Natural killer cell treated with Interleukin-12 subunit alpha and Interleukin-12 subunit beta and Interleukin-15 and Interleukin-18, amount 100 ng/mL, for 72 hours (primary cell): Measurements from ENCODE around the gene SEMA6B. TPM values are rescaled to one million over a fixed set of nuclear protein-coding genes. Genes with fewer than 3 reads are reported as not detected.

Source experiments
- ATAC-seq, 2 donors: fragments of 150-1000 bp; cut with Tn5 transposase in 1 of 2; sonication (Bioruptor Pico), chemical (Tn5 transposase) in 1 of 2; 2 replicates each; pipeline ENCODE4 v1.10.0; 2021
- DNase-seq: peaks from one replicate; pipeline ENCODE4 v3.0.0; 2022; ENCODE audit warnings: low spot score
- H3K27ac Mint-ChIP-seq, 2 donors: 1 replicate in 1 of 2; 2 replicates in 1 of 2; pipeline ENCODE4 v1.8.0; 2022; ENCODE audit warnings: mixed read lengths in 2 of 2, mild to moderate bottlenecking in 1 of 2, moderate library complexity in 1 of 2
- H3K27me3 Mint-ChIP-seq, 2 donors: 1 replicate in 1 of 2; 2 replicates in 1 of 2; pipeline ENCODE4 v1.8.0; 2022; ENCODE audit warnings: mixed read lengths in 2 of 2
- H3K36me3 Mint-ChIP-seq: one replicate; pipeline ENCODE4 v1.8.0; 2022; ENCODE audit warnings: mixed read lengths
- H3K4me1 Mint-ChIP-seq, 2 donors: 1 replicate in 1 of 2; 2 replicates in 1 of 2; pipeline ENCODE4 v1.8.0; 2022; ENCODE audit warnings: low read depth in 2 of 2, mixed read lengths in 2 of 2, mild to moderate bottlenecking in 1 of 2
- H3K4me3 Mint-ChIP-seq: one replicate; pipeline ENCODE4 v1.8.0; 2022; ENCODE audit warnings: mixed read lengths
- H3K9me3 Mint-ChIP-seq: 2 replicates; pipeline ENCODE4 v1.8.0; 2022; ENCODE audit warnings: mixed read lengths
- total RNA-seq, 2 donors: library from RNA; stranded (reverse); gene quantifications; one replicate each; pipeline ENCODE4 v1.2.3, GENCODE V29; 2022

The SEMA6B gene
- total RNA-seq, 2 donors from 2014 or later: 0.14 TPM; not detected in 1

DNA sequence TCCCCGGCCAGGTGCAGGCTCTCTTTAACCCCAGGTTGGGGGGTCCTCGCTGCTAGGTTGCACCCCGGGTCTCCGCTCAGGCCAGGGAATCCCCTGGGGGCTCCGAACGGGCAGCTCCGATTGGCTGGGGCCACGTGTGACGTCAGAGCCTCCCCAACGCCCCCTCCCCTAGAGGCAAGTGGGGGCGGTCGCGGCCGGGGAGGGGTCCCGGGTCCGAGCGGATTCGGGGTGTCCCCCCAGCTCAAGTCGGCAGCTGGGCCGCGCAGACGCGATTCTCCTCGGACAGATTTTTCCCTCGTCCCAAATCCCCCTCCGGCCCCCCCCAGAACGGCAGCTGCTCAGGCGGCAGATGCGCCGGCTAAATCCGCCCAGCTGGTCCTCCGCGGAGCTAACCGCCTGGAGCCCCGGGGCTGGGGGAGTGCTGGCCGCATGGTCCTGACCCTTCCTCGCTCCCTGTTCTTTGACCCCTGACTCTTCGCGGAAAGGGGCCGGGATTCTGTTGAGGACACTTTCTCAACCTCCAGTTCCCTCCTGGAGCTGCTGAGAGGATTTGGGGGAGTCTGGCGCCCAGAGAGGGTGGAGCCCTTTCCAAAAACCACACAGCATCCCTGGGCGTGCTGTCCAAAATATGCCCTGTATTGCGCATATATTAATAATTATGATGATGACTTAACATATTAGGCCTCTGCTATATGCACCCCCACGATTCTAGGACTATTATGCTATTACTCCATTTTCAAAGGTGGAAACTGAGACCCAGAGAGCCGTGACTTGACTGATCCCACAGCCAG is 25.4 kb upstream of the SEMA6B start:
- no peak for DNase-seq
- Mint-ChIP-seq H3K9me3 (no peaks in the 10 kb centered on the region), H3K27ac (no peak overlapping the region), H3K4me3 (no peak overlapping the region), H3K4me1 (peaks cover 3 to 6% of the 10 kb centered on the region in 2 donors), H3K27me3 (peaks cover 17 to 22% of the 10 kb centered on the region in 2 donors), H3K36me3 (peaks cover 6% of the 10 kb centered on the region)
- no peak for ATAC-seq

- H3K27me3 Mint-ChIP-seq: peaks cover 20 to 22% of the 10 kb centered on the region in 2 donors
- peaks cover 6% of the 10 kb centered on the region for H3K36me3 Mint-ChIP-seq
- peak in 1 of 2 donors; percentile 5 for ATAC-seq
- no peak for DNase-seq
- H3K4me1 Mint-ChIP-seq: peaks cover 3 to 6% of the 10 kb centered on the region in 2 donors
- no peaks in the 10 kb centered on the region for H3K9me3 Mint-ChIP-seq
- no peak overlapping the region for H3K27ac Mint-ChIP-seq
- no peak overlapping the region for H3K4me3 Mint-ChIP-seq
Observed at GRCh38 chr19:4583961-4584669, 24.6 kb upstream of the SEMA6B start.

- Mint-ChIP-seq H3K4me3 (no peak overlapping the region), H3K9me3 (no peaks in the 10 kb centered on the region), H3K27me3 (peaks cover 28 to 32% of the 10 kb centered on the region in 2 donors), H3K36me3 (peaks cover 6% of the 10 kb centered on the region), H3K4me1 (peaks cover 3 to 6% of the 10 kb centered on the region in 2 donors), H3K27ac (no peak overlapping the region)
- DNase-seq: no peak
- ATAC-seq: no peak
Observed at GRCh38 chr19:4582980-4583842, 23.7 kb upstream of the SEMA6B start.

GRCh38 chr19:4581666-4582553 is 22.4 kb upstream of the SEMA6B start:
- Mint-ChIP-seq H3K36me3 (peaks cover 6% of the 10 kb centered on the region), H3K27ac (no peak overlapping the region), H3K9me3 (no peaks in the 10 kb centered on the region), H3K4me3 (peak overlapping the region; percentile 41), H3K4me1 (peaks cover 3 to 6% of the 10 kb centered on the region in 2 donors), H3K27me3 (peaks cover 28 to 32% of the 10 kb centered on the region in 2 donors)
- ATAC-seq (no peak), DNase-seq (no peak)

DNA sequence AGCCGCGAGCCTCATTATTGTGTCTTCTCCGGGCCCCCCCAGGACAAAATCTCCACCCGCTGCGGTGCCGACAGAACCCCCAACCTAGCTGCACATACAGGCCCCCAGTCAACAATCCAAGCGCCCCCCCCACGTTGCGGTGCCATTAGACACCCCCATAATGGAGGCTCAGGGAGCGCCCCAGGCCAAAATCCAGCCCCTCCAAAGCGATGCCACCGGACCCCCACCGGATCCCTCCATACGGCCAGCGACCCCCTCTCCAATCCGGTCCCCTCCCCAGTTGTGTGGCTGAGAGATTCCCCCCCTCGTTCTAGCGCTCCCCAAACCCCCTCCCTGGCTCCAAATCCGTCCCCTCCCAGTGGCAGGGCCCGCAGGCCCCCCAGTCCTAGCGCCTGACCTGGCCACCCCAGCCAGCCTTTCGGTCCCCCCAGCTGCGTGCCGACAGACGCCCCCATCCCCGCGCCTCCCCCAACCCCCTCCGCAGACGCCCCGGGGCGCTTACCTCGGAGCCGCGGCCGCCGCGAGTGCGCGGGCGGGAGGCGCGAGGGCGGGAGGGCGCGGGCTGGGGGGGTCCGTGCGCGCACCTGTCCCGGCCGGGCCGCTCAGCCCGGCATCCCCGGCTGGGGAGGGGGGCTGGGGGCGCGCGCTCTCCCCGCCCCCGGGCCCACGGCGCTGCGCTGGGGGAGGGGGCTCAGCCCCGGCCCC is 21.6 kb upstream of the SEMA6B start:
- no peak for ATAC-seq
- Mint-ChIP-seq H3K27ac (no peak overlapping the region), H3K4me3 (no peak overlapping the region), H3K36me3 (peaks cover 5% of the 10 kb centered on the region), H3K27me3 (peaks cover 32 to 37% of the 10 kb centered on the region in 2 donors), H3K9me3 (no peaks in the 10 kb centered on the region), H3K4me1 (peaks cover 3 to 6% of the 10 kb centered on the region in 2 donors)
- no peak for DNase-seq

DNA sequence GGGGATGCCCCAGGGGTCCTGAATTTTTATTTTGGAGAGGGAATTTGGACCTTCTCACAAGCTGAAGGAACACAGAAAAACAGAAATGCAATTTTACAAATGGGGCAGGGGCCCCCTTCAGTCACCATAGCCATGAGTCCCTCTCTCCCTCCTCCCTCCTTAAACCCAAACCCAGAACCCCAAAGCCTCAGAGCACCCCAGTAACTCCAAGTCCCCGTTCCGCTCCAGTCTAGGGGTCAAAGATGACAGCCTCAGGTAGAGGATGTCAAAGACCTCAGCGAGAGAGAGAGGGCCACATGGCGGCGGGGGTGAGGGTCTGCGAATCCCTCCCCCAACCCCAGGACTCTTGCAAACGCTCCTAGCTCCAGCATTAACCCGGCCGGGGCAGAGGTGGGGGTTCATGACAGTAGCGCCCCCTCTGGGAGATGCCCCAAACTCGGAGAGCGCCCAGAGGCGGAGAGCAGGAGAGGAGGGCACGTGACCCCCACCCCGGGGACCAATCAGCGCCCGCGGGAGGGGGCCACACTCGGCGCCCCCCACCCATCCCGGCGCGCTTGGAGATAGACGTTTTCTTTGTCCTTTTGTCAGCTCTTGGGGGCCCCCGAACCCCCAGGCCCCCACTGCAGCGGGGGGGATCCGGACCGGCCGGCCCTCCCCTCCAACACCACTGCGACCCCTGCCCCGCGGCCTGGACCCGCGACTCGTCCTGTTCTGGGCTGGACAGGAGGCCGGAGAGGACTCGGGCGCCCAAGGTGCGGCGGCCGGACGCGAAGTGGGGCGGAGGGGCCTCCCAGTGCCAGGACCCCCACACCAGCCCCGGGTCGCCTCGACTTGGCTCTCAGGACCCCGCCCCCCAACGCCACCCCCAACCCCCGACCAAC is 20.8 kb upstream of the SEMA6B start:
- no peak for ATAC-seq
- H3K4me1 Mint-ChIP-seq: peaks cover 3 to 6% of the 10 kb centered on the region in 2 donors
- no peak overlapping the region for H3K4me3 Mint-ChIP-seq
- no peak for DNase-seq
- H3K9me3 Mint-ChIP-seq: no peaks in the 10 kb centered on the region
- no peak overlapping the region for H3K27ac Mint-ChIP-seq
- peaks cover 30 to 34% of the 10 kb centered on the region in 2 donors for H3K27me3 Mint-ChIP-seq
- no peaks in the 10 kb centered on the region for H3K36me3 Mint-ChIP-seq

DNA sequence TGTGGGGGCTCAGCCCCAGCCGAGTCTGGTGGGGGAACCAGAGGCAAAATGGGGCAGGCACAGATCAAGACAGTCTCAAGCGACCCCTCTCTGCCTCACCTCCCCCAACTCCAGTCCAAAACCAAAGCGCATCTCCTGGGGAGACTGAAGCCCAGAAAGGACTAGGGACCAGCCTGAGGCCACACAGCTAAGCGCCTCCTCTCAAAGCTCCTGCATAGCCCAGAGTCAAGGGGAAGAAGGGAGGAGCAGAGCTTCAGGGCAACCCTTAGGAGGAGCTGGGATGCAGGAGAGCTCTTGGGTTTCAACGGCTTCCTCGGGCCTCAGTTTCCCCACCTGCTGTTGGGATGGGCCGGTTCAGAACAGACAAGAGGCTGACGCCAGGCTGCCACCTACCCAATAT is 19.9 kb upstream of the SEMA6B start:
- Mint-ChIP-seq H3K36me3 (no peaks in the 10 kb centered on the region), H3K27ac (no peak overlapping the region), H3K4me3 (no peak overlapping the region), H3K27me3 (peaks cover 30 to 34% of the 10 kb centered on the region in 2 donors), H3K4me1 (peaks cover 3 to 6% of the 10 kb centered on the region in 2 donors), H3K9me3 (no peaks in the 10 kb centered on the region)
- DNase-seq (no peak), ATAC-seq (no peak)

GRCh38 chr19:4578552-4579248 is 19.2 kb upstream of the SEMA6B start:
- DNase-seq (no peak), ATAC-seq (no peak)
- no peaks in the 10 kb centered on the region for H3K9me3 Mint-ChIP-seq
- no peak overlapping the region for H3K27ac Mint-ChIP-seq
- H3K4me1 Mint-ChIP-seq: peaks cover 3 to 6% of the 10 kb centered on the region in 2 donors
- no peak overlapping the region for H3K4me3 Mint-ChIP-seq
- H3K27me3 Mint-ChIP-seq: peaks cover 30 to 34% of the 10 kb centered on the region in 2 donors
- no peaks in the 10 kb centered on the region for H3K36me3 Mint-ChIP-seq

DNA sequence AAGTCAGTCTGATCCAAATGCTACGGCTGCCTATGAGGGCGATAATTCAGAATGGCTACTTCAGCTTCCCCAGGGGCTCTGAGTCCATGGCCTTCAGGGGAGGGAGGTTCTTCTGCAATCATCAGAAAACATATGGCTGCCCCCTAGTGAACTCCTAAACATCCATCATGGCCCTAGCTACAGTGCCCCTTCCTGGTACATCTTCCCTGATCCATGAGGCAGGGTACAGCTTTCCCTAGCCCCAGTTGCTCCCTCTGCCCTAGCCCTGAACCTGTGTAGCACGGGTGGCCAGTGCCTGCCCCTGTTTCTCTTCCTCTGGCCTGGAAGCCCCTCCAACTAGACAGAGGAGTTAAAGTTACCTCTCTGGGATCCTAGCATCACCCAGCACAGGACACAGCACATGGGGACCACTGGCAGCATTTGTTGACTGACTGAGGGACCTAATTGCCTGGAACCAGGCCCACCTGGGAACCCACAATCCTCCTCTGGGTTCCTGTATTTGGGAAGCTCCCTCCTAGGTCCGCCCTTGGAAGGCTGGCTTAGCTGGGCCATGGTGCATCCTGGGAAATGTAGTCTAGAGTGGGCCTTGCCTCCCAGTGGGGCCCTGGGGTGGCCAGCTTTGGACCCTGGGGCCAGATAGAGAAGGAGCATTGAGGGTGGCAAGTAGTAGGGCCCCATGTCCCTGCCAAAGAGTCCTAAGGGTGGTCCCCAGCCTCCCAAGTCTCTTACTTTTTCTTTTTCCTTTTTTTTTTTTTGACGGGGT is 17.7 kb upstream of the SEMA6B start:
- Mint-ChIP-seq H3K9me3 (no peaks in the 10 kb centered on the region), H3K27ac (no peak overlapping the region), H3K4me1 (peaks cover 1 to 3% of the 10 kb centered on the region in 2 donors), H3K36me3 (no peaks in the 10 kb centered on the region), H3K4me3 (no peak overlapping the region), H3K27me3 (peaks cover 22 to 28% of the 10 kb centered on the region in 2 donors)
- DNase-seq: no peak
- ATAC-seq: no peak

- DNase-seq: no peak
- Mint-ChIP-seq H3K4me1 (no peaks in the 10 kb centered on the region), H3K36me3 (no peaks in the 10 kb centered on the region), H3K4me3 (no peak overlapping the region), H3K27me3 (peaks cover 17 to 22% of the 10 kb centered on the region in 2 donors), H3K9me3 (no peaks in the 10 kb centered on the region), H3K27ac (no peak overlapping the region)
- ATAC-seq: peak; percentile 41 to 68
Observed at GRCh38 chr19:4576016-4576933, 16.8 kb upstream of the SEMA6B start.
